B cell (primary cell): Measurements from ENCODE around the gene GALNT11. TPM values are rescaled to one million over a fixed set of nuclear protein-coding genes. Genes with fewer than 3 reads are reported as not detected.

Experiments
- ATAC-seq: fragments of 200-7000 bp; cut with Tn5 transposase; one replicate; pipeline ENCODE4 v1.10.0; 2021; ENCODE audit warnings: low read depth, mild to moderate bottlenecking, moderate number of reproducible peaks, moderate library complexity
- CTCF ChIA-PET: fragments of 350-600 bp; sonication (Branson Sonifier 250); formaldehyde crosslinking; loops from one replicate; lab custom pipeline; 2021; ENCODE audit warnings: antibody characterized with exemption, inconsistent platforms; lab: Charles Lee
- POLR2A ChIA-PET: fragments of 350-600 bp; sonication (Branson Sonifier 250); formaldehyde crosslinking; loops from one replicate; lab custom pipeline; 2021; ENCODE audit warnings: antibody characterized with exemption; lab: Charles Lee
- DNase-seq: peaks from one replicate; pipeline ENCODE4 v3.0.0; 2013
- H2AFZ ChIP-seq: 2 replicates; pipeline ENCODE4 v1.6.1; 2012; ENCODE audit warnings: mild to moderate bottlenecking, low read depth, low read length; ENCODE audit not compliant: insufficient read depth, poor library complexity, severe bottlenecking
- H3K27ac ChIP-seq, 2 donors: 1 replicate in 1 of 2; 2 replicates in 1 of 2; pipeline ENCODE4 v1.5.1; 2012 to 2013; ENCODE audit warnings: low read length in 2 of 2, mild to moderate bottlenecking in 2 of 2, moderate library complexity in 1 of 2
- H3K27me3 ChIP-seq, 4 experiments: fragments of 200-600 bp in 1 of 4; sonication (generic) in 1 of 4; replicated peaks in 1 of 4; 1 replicate in 2 of 4; 2 replicates in 2 of 4; pipeline versions ENCODE4 v1.6.1 to v1.7.0; 2013 to 2016; ENCODE audit warnings: low read length in 3 of 4, mild to moderate bottlenecking in 2 of 4, mixed read lengths in 1 of 4, moderate library complexity in 1 of 4; ENCODE audit not compliant: insufficient read depth in 4 of 4, control insufficient read depth in 3 of 4; ENCODE audit errors: control extremely low read depth in 1 of 4
- H3K36me3 ChIP-seq, 2 experiments: replicated peaks in 1 of 2; 1 replicate in 1 of 2; 2 replicates in 1 of 2; pipeline versions ENCODE4 v1.6.1 to v1.7.1; 2013; ENCODE audit warnings: low read length in 1 of 2; ENCODE audit not compliant: insufficient read depth in 2 of 2, control insufficient read depth in 1 of 2; ENCODE audit errors: control extremely low read depth in 1 of 2, extremely low read depth in 1 of 2
- H3K4me1 ChIP-seq, 2 donors: fragments of 200-600 bp in 1 of 2; sonication (generic) in 1 of 2; 1 replicate in 1 of 2; 2 replicates in 1 of 2; pipeline versions ENCODE4 v1.5.1 to v1.6.1; 2013 to 2017; ENCODE audit warnings: low read length in 2 of 2; ENCODE audit not compliant: control insufficient read depth in 2 of 2, insufficient read depth in 2 of 2
- H3K4me2 ChIP-seq: replicated peaks from 2 replicates; pipeline ENCODE3; 2012; ENCODE audit warnings: mild to moderate bottlenecking, low read depth, low read length; ENCODE audit not compliant: poor library complexity, severe bottlenecking
- H3K4me3 ChIP-seq, 5 experiments: fragments of 200-600 bp in 1 of 5; sonication (generic) in 1 of 5; 1 replicate in 3 of 5; 2 replicates in 2 of 5; pipeline versions ENCODE4 v1.5.1 to v1.7.0; 2011 to 2016; ENCODE audit warnings: low read length in 4 of 5, mild to moderate bottlenecking in 4 of 5, low read depth in 2 of 5, control low read depth in 1 of 5, moderate library complexity in 1 of 5; ENCODE audit not compliant: insufficient read depth in 1 of 5; ENCODE audit errors: control extremely low read depth in 1 of 5, extremely low read depth in 1 of 5
- H3K79me2 ChIP-seq: fragments of 200-600 bp; sonication (generic); one replicate; pipeline ENCODE4 v1.6.0; 2016; ENCODE audit warnings: low read length; ENCODE audit not compliant: control insufficient read depth, insufficient read depth
- H3K9ac ChIP-seq: fragments of 200-600 bp; sonication (generic); 2 replicates; pipeline ENCODE4 v1.6.1; 2017; ENCODE audit warnings: mild to moderate bottlenecking, low read length, moderate library complexity
- H3K9me3 ChIP-seq, 3 donors: one replicate each; pipeline versions ENCODE4 v1.6.1 to v1.7.1; 2013; ENCODE audit warnings: low read length in 2 of 3; ENCODE audit not compliant: control insufficient read depth in 2 of 3, insufficient read depth in 1 of 3; ENCODE audit errors: control extremely low read depth in 1 of 3
- H4K20me1 ChIP-seq: 2 replicates; pipeline ENCODE4 v1.6.0; 2012; ENCODE audit warnings: mild to moderate bottlenecking, low read length; ENCODE audit not compliant: insufficient read depth, control insufficient read depth, poor library complexity, severe bottlenecking
- H3K27ac Mint-ChIP-seq: one replicate; pipeline ENCODE4 v1.8.0; 2021; ENCODE audit warnings: mixed read lengths
- H3K27me3 Mint-ChIP-seq: one replicate; pipeline ENCODE4 v1.8.0; 2021; ENCODE audit warnings: mixed read lengths
- H3K4me1 Mint-ChIP-seq: one replicate; pipeline ENCODE4 v1.8.0; 2021; ENCODE audit warnings: mixed read lengths
- H3K4me3 Mint-ChIP-seq: one replicate; pipeline ENCODE4 v1.8.0; 2021; ENCODE audit warnings: mixed read lengths
- H3K9me3 Mint-ChIP-seq: one replicate; pipeline ENCODE4 v1.8.0; 2022; ENCODE audit warnings: mixed read lengths; ENCODE audit not compliant: insufficient read depth
- CTCF ChIP-seq: fragments of 200-600 bp; IDR thresholded peaks from one replicate; pipeline ENCODE4 v1.8.0; 2022; ENCODE audit warnings: antibody characterized with exemption, mild to moderate bottlenecking
- EZH2 ChIP-seq: IDR thresholded peaks from 2 replicates; pipeline ENCODE4 v1.6.1; 2012; ENCODE audit warnings: borderline replicate concordance, low read depth, mild to moderate bottlenecking, moderate library complexity, low read length; ENCODE audit not compliant: insufficient read depth, poor library complexity, severe bottlenecking
- WGBS: methylation state at CpG from one replicate; pipeline ENCODE4 v1.1.5; 2013; ENCODE audit warnings: missing lambda C conversion rate; ENCODE audit not compliant: insufficient coverage; 5-methylcytosine and 5-hydroxymethylcytosine counted together
- intact Hi-C: fragments of 100-400 bp; cut with micrococcal nuclease; formaldehyde crosslinking; loops from one replicate; pipeline ENCODE4 v1.10.0; 2022
- polyA plus RNA-seq: library from polyadenylated mRNA; depleted of rRNA; stranded (reverse); fragments of >200 nt; gene quantifications from 2 replicates; pipeline ENCODE4 v1.2.3, GENCODE V29; 2012
- total RNA-seq, 2 donors: library from RNA; stranded (reverse); fragments of 120-200 nt in 1 of 2; gene quantifications; 1 replicate in 1 of 2; 2 replicates in 1 of 2; pipeline versions ENCODE4 v1.2.3 to v1.2.4, GENCODE V29; 2013 to 2022

GALNT11 gene
- total and polyA plus RNA-seq, 2 donors (not counting 1 experiment from before 2014, with no cell fraction given): 13.8 to 14.5 TPM

GRCh38 chr7:152137476-152138025, 112.1 kb downstream of the GALNT11 start:
- CTCF ChIA-PET: no interaction called here
- no peak overlapping the region for H3K4me3 Mint-ChIP-seq
- 92% methylated on average over 6 of the region's 7 CpGs for WGBS
- Histone ChIP-seq H3K27me3 (no peaks in the 10 kb centered on the region), H3K4me3 (no peak overlapping the region), H3K36me3 (peaks cover 16 to 57% of the 10 kb centered on the region in 2 experiments), H3K9ac (no peak overlapping the region), H3K27ac (no peak overlapping the region), H3K79me2 (no peaks in the 10 kb centered on the region), H3K9me3 (no peaks in the 10 kb centered on the region), H4K20me1 (no peaks in the 10 kb centered on the region), H2AFZ (no peak overlapping the region), H3K4me1 (no peaks in the 10 kb centered on the region), H3K4me2 (no peak overlapping the region)
- H3K9me3 Mint-ChIP-seq: no peaks in the 10 kb centered on the region
- intact Hi-C loops: no loop called here
- ATAC-seq (no peak), DNase-seq (no peak)
- no peak overlapping the region for H3K27ac Mint-ChIP-seq
- TF ChIP-seq CTCF: no peak
- TF ChIP-seq EZH2: no peak
- POLR2A ChIA-PET: no interaction called here
- no peaks in the 10 kb centered on the region for H3K27me3 Mint-ChIP-seq
- H3K4me1 Mint-ChIP-seq: no peaks in the 10 kb centered on the region

- intact Hi-C loops: no loop called here
- H3K27me3 ChIP-seq: no peaks in the 10 kb centered on the region
- WGBS: 100% methylated on average over 1 of the region's 4 CpGs
- ChIA-PET CTCF (interaction anchor here (1.4 kb wide), 1 partner anchor 9 kb away, joined by 3 read pairs; no protein-coding TSS in a partner anchor), POLR2A (no interaction called here)
- no peak for TF ChIP-seq EZH2
- no peak for TF ChIP-seq CTCF
- H2AFZ ChIP-seq: no peak overlapping the region
- H3K9ac ChIP-seq: no peak overlapping the region
- no peak overlapping the region for H3K4me2 ChIP-seq
- peaks cover 1% of the 10 kb centered on the region for H3K4me1 Mint-ChIP-seq
- H3K36me3 ChIP-seq: peaks cover 29 to 75% of the 10 kb centered on the region in 2 experiments
- H4K20me1 ChIP-seq: no peaks in the 10 kb centered on the region
- DNase-seq (no peak), ATAC-seq (no peak)
- H3K4me1 ChIP-seq: no peaks in the 10 kb centered on the region
- no peaks in the 10 kb centered on the region for H3K79me2 ChIP-seq
- H3K27ac Mint-ChIP-seq: no peak overlapping the region
- H3K27me3 Mint-ChIP-seq: no peaks in the 10 kb centered on the region
- H3K9me3 ChIP-seq: no peaks in the 10 kb centered on the region
- H3K4me3 Mint-ChIP-seq: no peak overlapping the region
- H3K9me3 Mint-ChIP-seq: no peaks in the 10 kb centered on the region
- H3K4me3 ChIP-seq: no peak overlapping the region
- H3K27ac ChIP-seq: no peak overlapping the region
Observed at GRCh38 chr7:152140067-152140466, 114.6 kb downstream of the GALNT11 start.
